KBM-7 (cell line): ENCODE data around the gene SLCO2A1.

Source experiments
- DNase-seq: peaks from one replicate; pipeline ENCODE4 v3.0.0-alpha.2; 2015
- in situ Hi-C: fragments of 300-500 bp; cut with MboI; formaldehyde crosslinking; loops from 2 replicates; pipeline ENCODE4 v1.14.3; 2020; ENCODE audit warnings: low sequenced_read_pairs, low pct_unique_long_range_greater_than_20kb, mixed read lengths

The SLCO2A1 gene

GRCh38 chr3:134038071-134038491 is 8.4 kb upstream of the SLCO2A1 start:
- no peak for DNase-seq
- in situ Hi-C loops = no loop called here

DNA sequence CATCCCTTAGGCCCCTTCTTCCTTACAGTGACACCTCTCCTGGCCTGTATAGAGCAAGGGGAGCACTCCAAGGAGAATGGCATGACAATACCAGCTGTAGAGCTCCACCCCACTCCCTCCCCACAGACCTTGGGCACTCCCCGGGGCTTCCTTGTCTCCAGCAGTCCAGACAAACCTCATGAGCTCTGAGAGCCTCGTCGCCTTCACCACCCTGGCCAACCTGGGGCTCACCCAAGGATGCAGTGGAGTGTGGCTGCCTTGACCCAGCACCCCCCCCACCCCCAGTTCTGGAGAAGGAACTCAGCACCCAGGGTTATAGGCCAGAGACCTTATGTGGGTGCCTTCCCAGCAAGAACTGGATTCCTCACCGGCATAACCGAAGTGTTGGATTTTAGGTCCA is 7.4 kb upstream of the SLCO2A1 start:
- DNase-seq = no peak
- in situ Hi-C loops = no loop called here

GRCh38 chr3:134036291-134036690 is 6.6 kb upstream of the SLCO2A1 start:
- no peak for DNase-seq
- in situ Hi-C loops = no loop called here

DNA sequence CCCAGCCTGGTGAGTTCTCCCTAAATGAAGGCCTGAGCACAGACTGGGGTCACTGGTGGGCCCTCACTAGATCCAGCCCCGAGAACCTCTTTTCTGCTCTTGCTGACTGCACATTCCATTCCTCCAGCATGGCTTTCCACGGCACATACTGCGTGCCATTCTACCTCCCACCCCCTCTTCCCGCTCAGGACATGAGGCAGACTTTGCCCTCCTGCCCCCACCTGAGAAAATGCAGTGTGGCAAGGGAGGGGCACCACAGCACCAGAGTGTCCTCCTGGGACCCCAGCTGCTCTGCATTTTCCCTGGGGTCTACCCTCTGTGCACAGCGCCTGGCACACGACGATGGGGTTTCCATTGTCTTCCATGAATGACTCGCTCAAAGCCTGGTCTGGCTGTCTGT is 6.1 kb upstream of the SLCO2A1 start:
- in situ Hi-C loops = no loop called here
- no peak for DNase-seq

- in situ Hi-C loops = no loop called here
These were observed 4.5 kb upstream of the SLCO2A1 start for GRCh38 chr3:134034005-134034785.

DNA sequence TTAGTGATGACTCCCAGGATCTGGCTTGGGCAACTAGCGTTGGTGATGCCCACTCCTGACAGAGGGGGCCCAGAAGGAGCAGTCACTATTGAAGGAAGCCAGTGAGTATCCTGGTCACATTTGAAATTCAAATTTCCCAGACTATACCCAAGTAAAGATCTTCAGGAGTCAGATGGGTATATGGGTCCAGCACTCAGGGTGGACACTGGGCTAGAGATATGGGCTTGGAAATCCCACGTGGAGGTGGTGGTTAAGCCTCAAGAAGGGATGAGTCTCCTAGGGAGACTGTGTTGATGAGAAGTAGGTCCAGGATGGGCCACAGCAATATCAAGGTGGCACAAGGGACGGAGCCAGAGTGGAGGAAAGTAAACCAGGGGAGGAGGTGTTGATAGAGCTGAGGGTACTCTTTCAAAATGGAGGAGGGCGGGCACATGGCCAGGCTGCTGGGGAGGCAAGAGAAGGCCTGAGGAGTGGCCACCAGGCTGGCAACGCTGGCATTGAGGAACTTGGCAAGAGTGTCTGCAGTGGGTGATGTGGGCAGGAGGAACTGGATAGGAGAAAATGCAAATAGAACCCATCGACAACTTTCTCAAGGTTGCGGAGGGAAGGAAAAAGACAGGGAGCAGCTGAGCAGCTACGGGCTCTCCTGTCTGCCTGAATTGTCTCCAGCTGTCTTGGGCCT is 3.7 kb upstream of the SLCO2A1 start:
- DNase-seq = no peak
- in situ Hi-C loops = no loop called here

More at GRCh38 chr3:134034005-134034785, 4.5 kb upstream of the SLCO2A1 start:
- DNase-seq = no peak

DNA sequence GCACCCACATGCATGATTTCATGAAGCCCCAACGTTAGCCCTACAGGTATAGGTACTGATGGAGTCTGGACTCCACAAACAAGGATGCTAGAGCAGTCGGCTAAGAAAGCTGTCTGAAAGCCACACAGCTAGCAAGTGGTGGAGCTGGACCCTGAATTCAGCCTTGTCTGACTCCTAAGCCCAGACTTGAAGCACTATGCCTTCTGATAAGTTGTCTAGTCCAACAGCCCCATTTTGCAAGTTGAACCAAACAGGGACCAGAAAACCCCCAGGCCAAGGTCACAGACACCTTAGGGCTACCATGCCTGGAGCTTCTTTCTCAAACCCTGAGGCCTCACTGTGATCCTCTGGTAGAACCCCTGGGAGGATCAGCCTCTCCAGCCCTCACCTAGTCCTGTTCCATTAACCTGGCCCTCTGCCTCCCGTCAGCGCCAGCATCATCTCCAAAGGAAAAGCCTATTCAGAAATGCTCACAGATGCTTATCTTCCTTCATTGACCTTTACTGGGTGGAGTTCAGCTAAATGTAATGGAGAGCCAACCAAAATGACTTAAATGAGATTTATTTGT is 1.7 kb upstream of the SLCO2A1 start:
- no peak for DNase-seq
- in situ Hi-C loops = no loop called here

DNA sequence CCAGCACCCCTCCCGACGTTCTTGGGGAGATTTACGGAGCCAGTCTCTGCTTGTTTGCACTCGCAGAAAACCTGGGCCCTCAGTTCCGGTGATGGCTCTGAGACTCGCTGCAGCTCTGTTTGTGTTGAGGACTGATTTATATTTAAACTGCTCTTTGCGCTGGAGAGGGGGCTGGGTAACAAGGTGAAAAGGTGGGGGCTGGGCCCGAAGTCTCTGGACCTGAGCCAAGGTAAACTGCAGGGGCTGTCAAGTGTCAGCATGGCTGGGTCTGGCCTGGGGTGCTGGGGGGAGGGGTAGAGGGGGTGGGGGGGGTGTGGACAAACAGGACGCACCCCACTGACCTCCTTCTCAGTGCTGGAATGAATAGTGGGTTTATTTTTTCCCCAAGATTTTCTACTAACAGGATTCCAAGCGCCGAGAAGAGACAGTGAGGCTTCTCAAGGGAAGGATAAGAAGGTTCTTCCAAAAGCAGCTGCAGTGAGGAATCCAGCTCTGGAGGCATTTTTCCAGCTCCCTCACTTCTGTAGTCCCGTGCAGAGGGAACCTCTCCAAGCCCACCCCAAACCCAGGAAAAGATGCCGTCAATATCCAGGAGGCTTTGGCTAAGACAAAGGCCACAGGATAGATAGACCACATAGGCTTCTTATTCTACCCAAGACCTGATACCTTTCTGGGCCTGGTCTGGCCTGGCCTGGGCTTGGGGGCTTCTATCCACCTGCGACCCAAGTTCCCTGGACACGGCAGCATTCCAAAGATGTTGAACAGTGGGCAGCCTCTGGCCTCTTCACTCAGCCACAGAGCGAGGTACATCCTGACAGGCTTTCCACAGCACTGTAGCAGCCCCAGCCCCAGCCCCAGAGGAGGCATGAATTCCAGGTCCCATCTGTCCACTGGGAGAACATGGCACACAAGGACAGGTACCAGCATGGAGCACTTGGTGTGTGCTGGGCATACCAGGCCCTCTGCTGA is 938 bp upstream of the SLCO2A1 start:
- no peak for DNase-seq
- in situ Hi-C loops = no loop called here

GRCh38 chr3:134029256-134029733 is 430 bp downstream of the SLCO2A1 start:
- in situ Hi-C loops = no loop called here
- DNase-seq = peak; percentile 28

DNA sequence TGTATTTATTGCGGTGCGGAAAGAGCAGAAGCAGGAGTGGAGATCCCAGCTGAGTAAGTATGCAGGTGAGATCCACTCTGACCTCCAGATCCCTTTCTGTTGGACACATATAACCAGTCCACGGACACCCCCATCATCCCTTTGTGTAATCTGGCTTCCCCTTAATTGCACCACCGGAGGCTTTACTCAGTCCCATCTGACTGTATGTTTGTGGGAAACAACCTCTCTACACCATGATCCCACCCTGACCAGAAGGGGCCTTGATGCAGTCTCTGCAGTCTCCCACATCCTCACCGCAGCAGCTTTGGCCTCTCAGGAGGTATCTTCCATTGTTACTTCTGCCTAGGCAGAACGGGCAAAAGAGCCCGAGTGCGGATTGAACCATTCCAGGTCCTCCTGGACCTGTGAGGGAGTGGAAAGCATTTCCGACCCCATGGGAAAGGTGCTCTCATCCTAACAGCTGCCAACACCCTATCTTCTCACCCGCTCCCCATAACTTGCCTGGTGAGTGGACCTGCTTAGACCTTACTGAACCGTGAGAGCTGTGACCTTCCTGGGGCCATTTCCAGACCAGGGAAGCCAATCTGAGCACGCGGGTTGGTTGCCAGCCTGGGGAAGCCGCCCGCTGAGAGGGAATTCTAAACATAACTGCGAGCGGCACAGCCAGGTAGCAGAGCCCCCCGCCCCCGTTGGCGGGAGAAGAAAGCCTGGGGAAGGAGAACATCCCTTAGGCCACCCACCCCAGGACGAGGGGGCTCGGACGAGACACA is 1.1 kb downstream of the SLCO2A1 start:
- in situ Hi-C loops = no loop called here
- no peak for DNase-seq

DNA sequence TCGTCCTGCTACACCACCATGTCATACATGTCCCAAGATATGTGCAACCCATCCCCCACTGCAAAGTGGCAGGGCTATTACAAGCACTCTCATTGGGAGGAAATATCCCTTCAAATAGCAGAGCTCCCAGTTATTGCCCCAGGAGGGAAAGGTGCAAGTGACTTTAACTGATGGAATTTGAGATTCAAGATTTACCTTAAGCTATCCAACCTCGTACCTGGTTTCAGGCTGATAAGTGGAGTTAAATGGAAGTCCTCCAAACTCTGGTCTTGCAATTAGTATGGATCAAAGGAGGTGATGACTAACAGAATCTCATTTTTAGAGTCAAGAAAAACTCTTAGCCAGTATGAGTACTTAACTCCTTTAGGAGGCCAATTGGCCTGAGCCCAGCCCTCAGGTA is 2.1 kb downstream of the SLCO2A1 start:
- in situ Hi-C loops = no loop called here
- no peak for DNase-seq

- no peak for DNase-seq
These were observed 9.5 kb downstream of the SLCO2A1 start for GRCh38 chr3:134020135-134020680.

DNA sequence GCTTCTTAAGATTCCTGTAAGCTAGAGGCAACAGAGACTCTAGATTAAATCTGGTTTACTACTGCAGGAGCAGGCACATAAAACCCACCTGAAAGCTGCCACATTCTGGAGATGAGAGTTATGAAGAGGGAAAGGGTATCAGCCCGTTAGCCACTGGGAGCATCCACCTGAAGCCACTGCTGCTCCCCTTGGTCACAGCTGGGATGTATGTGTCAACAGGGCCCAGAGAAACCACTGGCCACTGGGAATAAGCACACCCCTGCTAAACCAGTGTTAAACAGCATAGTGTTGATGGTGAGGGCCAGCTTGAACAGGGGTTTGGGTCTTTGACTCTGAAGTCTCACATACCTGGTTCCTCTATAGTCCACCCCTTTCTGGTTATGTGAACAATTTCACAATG is 10.9 kb downstream of the SLCO2A1 start:
- DNase-seq = no peak
- in situ Hi-C loops = no loop called here

More at GRCh38 chr3:134020135-134020680, 9.5 kb downstream of the SLCO2A1 start:
- in situ Hi-C loops = no loop called here

DNA sequence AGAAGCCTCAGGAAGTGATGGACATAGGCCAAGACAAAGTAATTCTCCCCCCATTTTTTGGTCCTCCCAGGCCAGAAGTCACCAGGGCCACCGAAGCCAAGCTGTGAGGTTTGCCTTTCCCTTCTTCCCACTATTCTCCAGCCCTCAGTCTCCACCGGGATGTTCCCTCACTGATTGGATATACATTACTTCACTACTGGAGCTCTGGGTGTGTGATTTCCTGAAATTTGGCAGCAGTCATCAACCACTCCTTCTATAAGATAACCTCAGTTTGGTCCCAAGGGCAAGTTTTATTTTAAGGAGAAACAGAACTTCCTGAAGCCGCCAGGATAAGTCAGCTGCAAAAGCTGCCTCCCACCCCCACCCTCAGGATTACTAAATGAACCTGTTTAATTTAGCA is 11.3 kb downstream of the SLCO2A1 start:
- in situ Hi-C loops = no loop called here
- DNase-seq = no peak

DNA sequence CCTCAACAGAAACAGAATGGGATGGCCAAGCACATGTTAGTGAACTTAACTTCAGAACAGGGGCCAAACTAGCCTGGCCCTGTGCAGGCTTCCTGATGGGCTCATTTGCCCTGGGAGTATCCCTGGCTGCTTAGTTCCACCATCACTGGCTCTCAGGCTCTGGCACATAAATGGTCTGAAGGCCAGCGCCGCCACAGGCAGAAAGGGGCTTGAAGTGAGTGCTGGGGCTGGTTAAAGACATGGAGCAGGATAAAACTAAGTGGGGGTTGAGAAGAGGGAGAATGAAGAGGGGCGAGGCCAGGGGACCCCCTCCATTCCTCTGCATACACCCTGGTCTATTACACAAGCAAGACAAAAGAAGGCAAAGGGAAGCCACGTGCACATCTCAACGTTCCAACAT is 12.2 kb downstream of the SLCO2A1 start:
- no peak for DNase-seq
- in situ Hi-C loops = no loop called here

DNA sequence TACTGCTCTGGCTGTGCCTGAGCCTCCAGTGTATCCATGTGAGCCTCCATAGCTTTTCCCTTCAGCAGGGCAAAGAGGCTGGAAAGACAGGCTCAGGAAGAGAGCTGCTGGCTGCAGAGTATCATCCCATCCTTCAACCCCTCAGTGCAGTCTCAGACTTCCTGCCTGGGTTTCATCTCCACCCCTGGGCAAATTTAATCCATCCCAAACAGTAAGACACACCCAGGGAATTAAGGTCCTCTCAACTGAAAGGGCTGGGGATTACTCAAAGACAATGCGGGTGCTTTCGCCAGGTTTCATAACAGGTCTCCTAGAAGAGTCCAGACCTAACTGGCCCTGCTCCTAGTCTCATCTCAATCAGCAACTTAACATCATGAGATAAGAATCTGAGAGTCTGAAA is 15.5 kb downstream of the SLCO2A1 start:
- no peak for DNase-seq
- in situ Hi-C loops = no loop called here

- DNase-seq = no peak
- in situ Hi-C loops = no loop called here
These were observed 16.4 kb downstream of the SLCO2A1 start for GRCh38 chr3:134013280-134013679.

DNA sequence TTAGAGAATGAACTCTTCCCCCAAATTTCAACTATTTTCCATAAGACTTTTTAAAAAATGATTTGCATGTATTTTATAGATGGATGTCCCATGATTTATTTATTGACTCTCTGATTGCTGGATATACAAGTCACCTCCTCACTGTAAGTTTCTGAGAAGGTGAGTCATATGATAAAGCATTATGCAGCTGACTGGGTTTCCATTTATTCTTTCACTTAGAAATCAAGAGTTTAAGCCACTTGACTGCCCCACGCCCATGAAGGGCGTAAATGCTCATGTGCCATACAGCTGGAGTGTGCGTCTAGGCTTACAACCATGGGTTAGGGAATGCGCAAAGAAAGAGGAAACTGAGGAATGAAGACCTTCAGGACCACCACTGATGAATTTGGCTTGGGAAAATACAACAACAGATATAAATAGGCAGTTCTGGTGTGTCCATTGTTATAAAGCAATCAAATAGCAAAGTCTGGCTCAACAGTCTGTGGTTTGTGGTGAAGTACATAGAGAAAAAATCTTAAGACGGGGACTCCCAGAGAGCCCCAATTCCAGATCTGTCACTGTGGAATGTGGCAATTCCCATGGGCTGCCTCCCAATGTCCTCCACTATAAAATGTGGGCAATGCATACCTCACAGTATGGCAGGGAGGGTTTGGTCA is 20.3 kb downstream of the SLCO2A1 start:
- DNase-seq = no peak

More for the DNA sequence above, 20.3 kb downstream of the SLCO2A1 start:
- in situ Hi-C loops = no loop called here
